HG03460 (cell line): ENCODE data around the gene TREH.
"Not testable (repeated sequence)": the region's sequence is repeated elsewhere in the genome, so short reads cannot be mapped to it uniquely, and the experiment has no call there.

ENCODE experiments used
- ATAC-seq: cut with Tn5 transposase; IDR thresholded peaks from one replicate; pipeline ENCODE4 v1.9.1; 2021; ENCODE audit not compliant: unreplicated experiment

The TREH gene

DNA sequence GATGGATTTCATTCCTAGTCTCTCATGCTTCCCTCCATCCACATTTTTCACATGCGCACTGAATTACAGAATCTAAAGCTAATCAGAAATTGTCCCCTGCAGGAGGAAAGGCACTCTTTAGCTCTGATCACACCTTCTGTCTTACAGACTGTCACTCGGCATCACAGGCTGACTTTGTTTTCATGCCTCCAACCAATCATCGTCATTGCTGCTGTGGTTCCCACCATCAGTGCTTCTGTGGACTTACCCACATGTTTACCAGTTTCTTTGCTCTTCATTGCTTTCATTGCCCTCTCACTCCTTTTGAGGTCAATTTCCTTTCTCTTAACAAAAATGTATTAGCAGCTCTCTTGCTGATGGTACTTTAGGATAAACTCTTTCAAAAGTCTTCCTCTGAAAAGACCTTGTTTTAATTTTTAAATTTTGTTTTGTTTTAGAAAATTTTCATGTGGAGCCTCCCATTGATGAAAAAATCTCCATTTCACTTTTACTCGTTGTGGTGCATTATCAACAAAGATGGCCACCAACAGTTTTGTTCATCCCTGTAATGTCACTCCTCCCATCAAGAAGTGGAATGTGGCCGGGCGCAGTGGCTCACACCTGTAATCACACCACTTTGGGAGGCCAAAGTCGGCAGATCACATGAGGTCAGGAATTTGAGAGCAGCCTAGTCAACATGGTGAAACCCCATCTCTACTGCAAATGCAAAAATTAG, 20.2 kb upstream of the TREH start:
- ATAC-seq, result no peak

DNA sequence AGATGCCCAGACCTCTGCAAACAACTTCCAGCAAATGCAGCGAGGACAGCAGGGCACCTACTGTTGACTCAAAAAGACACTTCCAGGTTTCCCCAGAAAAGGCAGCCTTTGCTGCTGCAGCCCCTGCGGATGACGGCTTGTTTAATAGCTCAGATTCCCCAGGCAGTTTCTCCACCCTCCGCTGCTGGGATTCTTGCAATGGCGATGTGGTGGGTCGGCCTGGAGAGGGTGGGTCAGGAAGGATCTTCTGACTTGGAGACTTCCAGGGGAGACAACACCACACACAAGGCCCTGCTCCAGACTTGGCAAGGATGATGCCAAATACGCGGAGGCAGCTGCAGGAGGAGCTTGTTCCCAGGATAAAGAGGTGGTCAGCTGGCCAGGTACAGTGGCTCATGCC, 17.9 kb upstream of the TREH start:
- ATAC-seq, result no peak

DNA sequence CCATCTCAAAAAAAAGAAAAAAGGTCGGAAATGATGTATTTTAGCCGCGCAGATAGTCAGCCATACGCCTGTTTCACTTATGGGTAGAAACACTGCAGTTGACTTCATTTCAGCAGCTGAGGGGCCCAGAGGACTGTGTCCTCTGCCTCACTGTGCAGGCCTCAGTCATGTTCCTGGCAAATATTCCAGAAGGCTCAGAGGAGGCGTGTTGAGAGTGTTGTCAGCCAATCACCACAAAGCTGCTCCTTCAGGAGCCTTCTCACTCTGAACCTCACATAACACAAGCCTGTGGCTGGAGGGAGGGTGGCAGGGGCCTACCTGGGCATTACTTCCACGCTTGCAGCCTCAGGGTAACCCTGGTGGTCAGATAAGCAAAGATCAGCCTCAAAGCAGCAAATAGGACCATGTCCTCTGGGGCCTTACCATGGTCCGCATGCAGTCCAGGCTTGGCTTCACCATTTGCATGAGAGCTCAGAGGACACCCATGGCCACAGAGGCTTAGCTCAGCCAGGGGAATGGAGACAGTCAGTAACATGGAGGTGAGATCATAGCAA, 17.3 kb upstream of the TREH start:
- no peak for ATAC-seq

- no peak for ATAC-seq
Measured at GRCh38 chr11:118694771-118695170, 15.3 kb upstream of the TREH start.

DNA sequence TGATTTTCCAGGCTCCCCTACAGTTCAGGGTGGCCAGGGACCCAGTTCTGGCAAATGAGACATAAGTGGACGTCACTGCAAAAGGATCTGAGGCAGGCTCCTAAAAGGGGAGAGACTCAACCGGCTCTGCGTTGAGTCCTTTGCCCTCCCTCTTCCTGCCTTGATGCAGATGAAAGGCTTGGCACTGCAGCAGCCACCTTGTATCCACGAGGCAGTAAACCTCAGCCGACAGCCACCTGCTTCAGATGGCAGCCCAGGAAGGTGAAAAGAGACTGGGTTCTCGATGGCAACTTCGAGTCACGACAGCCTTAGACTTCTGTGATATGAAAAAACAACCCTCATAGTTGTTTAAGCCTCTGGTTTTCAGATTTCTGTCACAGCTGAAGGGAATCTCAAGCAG, 14.7 kb upstream of the TREH start:
- no peak for ATAC-seq

- ATAC-seq, result no peak
Measured at GRCh38 chr11:118691926-118692830, 12.7 kb upstream of the TREH start.

- no peak for ATAC-seq
Measured at GRCh38 chr11:118690553-118691304, 11.3 kb upstream of the TREH start.

DNA sequence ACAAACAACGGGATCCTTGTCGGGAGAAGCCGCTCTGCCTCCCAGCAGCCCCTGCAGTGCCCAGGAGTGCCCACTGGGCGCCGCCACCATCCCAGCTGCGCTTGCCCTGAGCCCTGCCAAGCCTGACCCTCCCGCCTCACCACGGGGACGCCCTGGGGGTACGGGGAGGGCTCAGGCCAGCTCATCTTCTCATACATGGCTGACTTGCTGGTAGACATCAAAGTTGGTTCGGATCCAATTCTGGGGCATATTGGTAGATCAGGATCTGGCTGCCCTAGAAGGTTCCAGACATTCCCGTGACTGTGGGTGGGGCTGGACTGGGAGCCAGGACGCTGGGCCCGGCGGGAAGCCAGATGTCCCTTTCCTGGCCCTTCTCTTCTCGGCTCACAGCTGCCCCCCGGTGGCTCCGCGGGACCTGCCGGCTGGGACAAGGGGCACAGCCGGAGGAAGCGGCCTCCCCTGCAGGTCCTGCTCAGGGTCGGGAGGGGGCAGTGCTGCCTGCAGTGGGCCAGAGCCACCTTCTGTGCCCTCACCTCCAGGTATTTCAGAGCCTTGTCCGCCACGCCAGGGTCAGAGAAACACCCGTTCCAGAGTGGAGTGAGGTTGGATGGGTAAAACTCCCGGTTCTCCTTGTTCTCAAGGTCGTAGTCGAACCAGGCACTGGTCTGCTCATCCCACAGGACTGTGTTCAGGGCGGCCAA, 10.6 kb upstream of the TREH start:
- ATAC-seq, result peak; percentile 66

DNA sequence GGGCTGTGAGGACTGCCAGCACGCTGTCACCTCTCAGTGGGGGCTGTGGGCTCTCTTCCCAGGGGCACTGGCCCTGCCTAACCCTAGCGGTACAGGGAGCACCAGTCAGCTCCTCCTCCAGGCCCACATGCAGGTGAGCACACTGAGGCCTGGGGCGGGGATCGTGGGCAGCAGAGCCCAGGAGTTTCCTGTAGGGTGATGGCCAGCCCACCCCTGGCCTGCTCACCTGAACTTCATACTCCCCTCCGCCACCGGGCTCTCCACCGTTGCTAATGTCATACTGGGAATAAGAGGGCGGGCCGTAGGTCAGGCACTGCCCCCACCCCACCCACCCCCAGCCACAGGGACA, 10.0 kb upstream of the TREH start:
- no peak for ATAC-seq

GRCh38 chr11:118688851-118689502, 9.5 kb upstream of the TREH start:
- no peak for ATAC-seq

DNA sequence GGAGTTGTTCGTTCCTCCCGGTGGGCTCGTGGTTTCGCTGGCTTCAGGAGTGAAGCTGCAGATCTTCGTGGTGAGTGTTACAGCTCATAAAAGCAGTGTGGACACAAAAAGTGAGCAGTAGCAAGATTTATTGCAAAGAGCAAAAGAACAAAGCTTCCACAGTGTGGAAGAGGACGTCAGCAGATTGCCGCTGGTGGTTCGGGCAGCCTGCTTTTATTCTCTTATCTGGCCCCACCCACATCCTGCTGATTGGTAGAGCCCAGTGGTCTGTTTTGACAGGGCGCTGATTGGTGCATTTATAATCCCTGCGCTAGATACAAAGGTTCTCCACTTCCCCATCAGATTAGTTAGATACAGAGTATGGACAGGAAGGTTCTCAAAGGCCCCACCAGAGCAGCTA, 8.9 kb upstream of the TREH start:
- ATAC-seq, result not testable (repeated sequence)

- ATAC-seq, result no peak
Measured at GRCh38 chr11:118687906-118688305, 8.5 kb upstream of the TREH start.

GRCh38 chr11:118684187-118684586, 4.7 kb upstream of the TREH start:
- ATAC-seq, result no peak

DNA sequence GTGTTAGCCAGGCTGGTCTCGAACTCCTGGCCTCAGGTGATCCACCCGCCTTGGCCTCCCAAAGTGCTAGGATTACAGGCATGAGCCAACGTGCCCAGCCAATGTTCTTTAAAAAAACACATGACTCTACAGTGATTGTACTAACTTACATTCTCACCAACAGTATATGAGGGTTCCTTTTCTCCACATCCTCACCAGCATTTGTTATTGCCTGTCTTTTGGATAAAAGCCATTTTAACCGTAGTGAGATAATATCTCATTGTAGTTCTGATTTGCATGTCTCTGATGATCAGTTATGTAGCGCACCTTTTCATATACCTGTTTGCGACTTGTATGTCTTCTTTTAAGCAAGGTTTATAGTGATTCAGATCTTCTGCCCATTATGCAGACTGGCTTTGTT, 3.5 kb upstream of the TREH start:
- ATAC-seq, result not testable (repeated sequence)

GRCh38 chr11:118682372-118682771, 2.9 kb upstream of the TREH start:
- no peak for ATAC-seq

DNA sequence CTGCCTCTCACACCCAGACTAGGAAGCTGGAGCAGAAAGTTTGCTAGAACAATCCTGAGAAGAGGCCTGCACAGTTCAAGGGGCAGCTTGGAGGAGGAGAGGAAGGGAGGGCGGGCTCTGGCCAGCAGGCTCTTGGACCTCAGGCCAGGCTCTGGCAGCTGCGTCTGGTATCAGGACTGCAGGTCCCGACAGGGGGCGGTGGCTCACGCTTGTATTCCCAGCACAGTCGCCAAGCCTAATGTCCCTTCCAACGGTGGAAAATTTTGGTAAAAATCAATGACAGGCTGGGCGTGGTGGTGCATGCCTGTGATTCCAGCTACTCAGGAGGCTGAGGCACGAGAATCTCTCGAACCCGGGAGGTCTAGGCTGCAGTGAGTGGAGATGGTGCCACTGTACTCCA, 542 bp downstream of the TREH start:
- ATAC-seq, result not testable (repeated sequence)

DNA sequence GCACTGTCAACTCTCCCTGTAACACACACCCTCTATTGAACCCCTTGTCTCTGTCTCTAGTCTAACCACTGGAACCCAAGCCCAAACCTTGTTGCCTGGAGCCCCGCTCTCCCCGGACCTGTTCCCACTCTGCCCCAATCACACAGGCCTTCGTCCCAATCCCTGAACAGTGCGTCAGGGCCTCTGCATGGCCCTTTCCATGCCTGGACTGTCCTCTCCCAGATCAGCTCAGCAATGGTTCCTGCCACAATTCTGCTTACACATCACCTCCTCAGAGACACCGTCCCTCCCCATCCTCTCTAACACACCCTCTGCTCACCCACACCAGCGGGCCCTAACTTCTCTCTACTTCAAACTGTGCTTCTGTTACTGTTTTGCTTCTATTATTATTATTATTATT, 1.5 kb downstream of the TREH start:
- ATAC-seq, result no peak

DNA sequence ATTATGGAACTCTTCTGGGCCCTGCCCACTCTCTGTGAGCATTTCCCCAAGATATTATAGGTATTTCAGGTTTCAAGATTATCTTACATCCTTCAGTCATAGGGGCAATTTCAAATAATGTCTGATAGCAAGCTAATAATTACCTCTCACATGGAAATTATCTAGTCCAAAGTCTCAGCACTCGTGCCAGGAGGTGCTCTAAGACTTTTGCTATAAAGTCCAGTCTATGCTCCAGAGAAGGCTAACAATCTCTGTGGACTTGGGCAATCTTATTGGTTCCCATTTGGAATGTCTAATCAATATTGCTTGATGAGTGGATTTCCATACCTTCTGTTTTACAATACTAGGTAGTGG, 5.4 kb downstream of the TREH start:
- ATAC-seq, result no peak

GRCh38 chr11:118673361-118674081, 5.9 kb downstream of the TREH start:
- ATAC-seq, result no peak

DNA sequence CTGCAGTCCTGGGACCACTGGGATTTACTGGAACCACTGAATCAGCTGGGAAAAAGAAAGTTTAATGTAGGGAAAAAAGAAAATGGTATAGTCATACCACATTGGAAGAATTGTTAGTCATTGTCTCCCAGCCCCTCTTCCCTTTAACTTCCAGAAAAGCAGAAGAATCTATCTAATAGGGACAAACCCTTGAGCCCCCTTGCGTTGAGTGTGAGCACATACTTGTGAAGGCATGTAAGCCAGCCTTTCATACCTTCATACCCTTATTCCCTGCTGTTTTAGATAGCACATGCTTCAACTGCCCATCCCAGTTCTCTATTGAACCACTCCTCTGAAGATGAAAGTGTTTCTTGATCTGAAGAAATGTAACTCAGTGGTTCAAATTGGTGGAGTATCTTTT, 6.6 kb downstream of the TREH start:
- ATAC-seq, result no peak
